Panc1 (cell line): ENCODE data around the gene FGFBP1. TPM values are rescaled to one million over a fixed set of nuclear protein-coding genes. Genes with fewer than 3 reads are reported as not detected.

Experiments
- ATAC-seq: fragments of 200-7000 bp; cut with Tn5 transposase; 2 replicates; pipeline ENCODE4 v1.9.1; 2020; ENCODE audit warnings: mild to moderate bottlenecking, moderate library complexity
- BruUV-seq: library from RNA; stranded (reverse); fragments of 400-500 nt; replicated peaks from 2 replicates; lab custom pipeline; 2021; lab: Mats Ljungman, UMichigan
- CTCF ChIA-PET: fragments of 300-600 bp; sonication (Branson Sonifier 250); formaldehyde crosslinking; loops from one replicate; lab custom pipeline; 2022; ENCODE audit warnings: antibody characterized with exemption; lab: Charles Lee
- POLR2A ChIA-PET: fragments of 300-600 bp; sonication (Branson Sonifier 250); formaldehyde crosslinking; loops from one replicate; lab custom pipeline; 2022; ENCODE audit warnings: antibody characterized with exemption; lab: Charles Lee
- DNase-seq: peaks from one replicate; pipeline ENCODE4 v3.0.0-alpha.2; 2010; ENCODE audit warnings: low read depth, low spot score
- H3K27ac ChIP-seq: 2 replicates; pipeline ENCODE4 v1.5.1; 2011; ENCODE audit warnings: mild to moderate bottlenecking, low read length, inconsistent platforms
- H3K27me3 ChIP-seq: fragments of 200-500 bp; sonication (Bioruptor generic); 2 replicates; pipeline ENCODE4 v1.6.0; 2014; ENCODE audit warnings: low read length, inconsistent platforms; ENCODE audit not compliant: control insufficient read depth, insufficient read depth
- H3K36me3 ChIP-seq: fragments of 200-500 bp; sonication (Bioruptor generic); 2 replicates; pipeline ENCODE4 v1.5.1; 2014; ENCODE audit warnings: inconsistent platforms, mild to moderate bottlenecking, low read length, moderate library complexity; ENCODE audit not compliant: control insufficient read depth, insufficient read depth
- H3K4me1 ChIP-seq: 2 replicates; pipeline ENCODE4 v1.5.1; 2011; ENCODE audit warnings: inconsistent platforms, mild to moderate bottlenecking, low read length, moderate library complexity; ENCODE audit not compliant: control insufficient read depth, insufficient read depth
- H3K4me3 ChIP-seq, 2 experiments: 2 replicates each; pipeline ENCODE4 v1.5.1; 2011 to 2012; ENCODE audit warnings: low read depth in 2 of 2, low read length in 2 of 2, mild to moderate bottlenecking in 2 of 2, inconsistent platforms in 1 of 2, moderate library complexity in 1 of 2
- H3K9me3 ChIP-seq: fragments of 200-500 bp; sonication (Bioruptor generic); 2 replicates; pipeline ENCODE4 v1.5.1; 2014; ENCODE audit warnings: low read depth, mild to moderate bottlenecking, inconsistent platforms, low read length, moderate library complexity; ENCODE audit not compliant: control insufficient read depth, insufficient read depth
- CTCF ChIP-seq: fragments of 450-650 bp; IDR thresholded peaks from 2 replicates; pipeline ENCODE4 v1.5.1; 2017; ENCODE audit warnings: mild to moderate bottlenecking
- POLR2AphosphoS5 ChIP-seq: IDR thresholded peaks from 2 replicates; pipeline ENCODE4 v1.6.1; 2012; ENCODE audit warnings: mild to moderate bottlenecking, low read depth, low read length, moderate library complexity
- REST ChIP-seq, 2 experiments: IDR thresholded peaks; 2 replicates each; pipeline ENCODE4 v1.6.1; 2011 to 2012; ENCODE audit warnings: low read depth in 2 of 2, control low read depth in 1 of 2, low read length in 1 of 2, mild to moderate bottlenecking in 1 of 2, moderate library complexity in 1 of 2; ENCODE audit not compliant: insufficient read depth in 1 of 2
- SIN3A ChIP-seq: IDR thresholded peaks from 2 replicates; pipeline ENCODE4 v1.6.1; 2012; ENCODE audit warnings: low read depth, mild to moderate bottlenecking, low read length, moderate library complexity, borderline replicate concordance; ENCODE audit not compliant: insufficient read depth
- TCF7L2 ChIP-seq: IDR thresholded peaks from 2 replicates; pipeline ENCODE4 v1.6.1; 2011; ENCODE audit warnings: mild to moderate bottlenecking, low read depth, low read length, inconsistent platforms
- in situ Hi-C: cut with HindIII; loops from 2 replicates; pipeline ENCODE4 v1.10.0; 2016; ENCODE audit warnings: low sequenced_read_pairs, low pct_unique_long_range_greater_than_20kb
- intact Hi-C: fragments of 100-400 bp; cut with micrococcal nuclease; formaldehyde crosslinking; loops from one replicate; pipeline ENCODE4 v1.10.0; 2022; ENCODE audit not compliant: unreplicated experiment
- total RNA-seq: library from RNA; stranded (reverse); gene quantifications from one replicate; pipeline ENCODE4 v1.2.1, GENCODE V29; 2021; ENCODE audit not compliant: unreplicated experiment

Gene FGFBP1
- total RNA-seq, 1 experiment from 2014 or later, result 0.39 TPM

- in situ Hi-C loops, result no loop called here
- Histone ChIP-seq H3K27ac (no peak overlapping the region), H3K27me3 (no peaks in the 10 kb centered on the region), H3K4me1 (no peaks in the 10 kb centered on the region), H3K9me3 (no peaks in the 10 kb centered on the region), H3K4me3 (no peak overlapping the region), H3K36me3 (no peaks in the 10 kb centered on the region)
- POLR2A ChIA-PET, result no interaction called here
- intact Hi-C loops, result no loop called here
- TF ChIP-seq SIN3A, result no peak
- TF ChIP-seq TCF7L2, result no peak
- TF ChIP-seq POLR2AphosphoS5, result no peak
- TF ChIP-seq REST (IDR thresholded peaks at IDR 0.05; ENCODE audit: insufficient read depth in 1 of 2, low read depth in 2 of 2, low read length in 1 of 2), result no peak
- no peak for TF ChIP-seq CTCF
- DNase-seq (no peak), ATAC-seq (no peak)
- CTCF ChIA-PET, result no interaction called here
- no TSS peak for BruUV-seq
Measured at GRCh38 chr4:15944895-15945294, 6.4 kb upstream of the FGFBP1 start.

GRCh38 chr4:15942283-15942682 is 3.7 kb upstream of the FGFBP1 start:
- no peaks in the 10 kb centered on the region for H3K27me3 ChIP-seq
- no peaks in the 10 kb centered on the region for H3K9me3 ChIP-seq
- ChIA-PET CTCF (no interaction called here), POLR2A (no interaction called here)
- intact Hi-C loops, result no loop called here
- no TSS peak for BruUV-seq
- DNase-seq, result no peak
- no peak for ATAC-seq
- TF ChIP-seq TCF7L2 (no peak), POLR2AphosphoS5 (no peak), CTCF (no peak), SIN3A (no peak), REST (IDR thresholded peaks at IDR 0.05; ENCODE audit: insufficient read depth in 1 of 2, low read depth in 2 of 2, low read length in 1 of 2) (no peak)
- H3K4me1 ChIP-seq, result no peaks in the 10 kb centered on the region
- no peak overlapping the region for H3K4me3 ChIP-seq
- in situ Hi-C loops, result no loop called here
- no peak overlapping the region for H3K27ac ChIP-seq
- H3K36me3 ChIP-seq, result no peaks in the 10 kb centered on the region
